ENCODE measurements around the gene FXYD5. TPM values are rescaled to one million over a fixed set of nuclear protein-coding genes. Genes with fewer than 3 reads are reported as not detected.

Gene FXYD5
- total and polyA plus RNA-seq, 8 donors: 2.6 to 101 (median 16.8) TPM

GRCh38 chr19:35166100-35167063 is 11.8 kb downstream of the FXYD5 start:
- FAIRE-seq (no peak), DNase-seq (no peak), ATAC-seq (no peak)
- no peak for TF ChIP-seq CTCF (IDR thresholded peaks at IDR 0.05)
- Histone ChIP-seq H3K36me3 (no peaks in the 10 kb centered on the region), H3K27ac (no peak overlapping the region), H3K4me3 (no peak overlapping the region), H3K27me3 (no peaks in the 10 kb centered on the region), H3K9me3 (no peaks in the 10 kb centered on the region), H3K4me1 (no peaks in the 10 kb centered on the region)
- 82 to 92% methylated on average over 7 of the region's 7 CpGs for WGBS, 2 donors
- intact Hi-C loops (cut with DNase I): no loop called here

GRCh38 chr19:35167251-35168119 is 12.9 kb downstream of the FXYD5 start:
- no peaks in the 10 kb centered on the region for H3K36me3 ChIP-seq
- no peak for DNase-seq
- no peaks in the 10 kb centered on the region for H3K4me1 ChIP-seq
- peak in 1 of 4 donors; percentile 23 for ATAC-seq
- no peaks in the 10 kb centered on the region for H3K9me3 ChIP-seq
- intact Hi-C loops (cut with DNase I): no loop called here
- H3K27me3 ChIP-seq: no peaks in the 10 kb centered on the region
- TF ChIP-seq CTCF (IDR thresholded peaks at IDR 0.05): no peak
- no peak overlapping the region for H3K27ac ChIP-seq
- WGBS, 2 donors: 73 to 76% methylated on average over 5 of the region's 5 CpGs
- H3K4me3 ChIP-seq: no peak overlapping the region
- FAIRE-seq: no peak

GRCh38 chr19:35168196-35168595 is 13.7 kb downstream of the FXYD5 start:
- WGBS, 2 donors: 64 to 71% methylated on average over 3 of the region's 3 CpGs
- intact Hi-C loops (cut with DNase I): no loop called here
- no peaks in the 10 kb centered on the region for H3K4me1 ChIP-seq
- no peak for TF ChIP-seq CTCF (IDR thresholded peaks at IDR 0.05)
- H3K4me3 ChIP-seq: no peak overlapping the region
- no peaks in the 10 kb centered on the region for H3K9me3 ChIP-seq
- FAIRE-seq (no peak), ATAC-seq (peak in 1 of 4 donors; percentile 56), DNase-seq (no peak)
- H3K27ac ChIP-seq: no peak overlapping the region
- H3K27me3 ChIP-seq: no peaks in the 10 kb centered on the region
- no peaks in the 10 kb centered on the region for H3K36me3 ChIP-seq

GRCh38 chr19:35169221-35169995 is 14.9 kb downstream of the FXYD5 start:
- intact Hi-C loops (cut with DNase I): no loop called here
- H3K4me3 ChIP-seq: no peak overlapping the region
- DNase-seq (no peak), FAIRE-seq (no peak), ATAC-seq (no peak)
- no peak overlapping the region for H3K27ac ChIP-seq
- no peaks in the 10 kb centered on the region for H3K27me3 ChIP-seq
- WGBS, 2 donors: 72 to 74% methylated on average over 17 to 18 of the region's 18 CpGs
- TF ChIP-seq CTCF (IDR thresholded peaks at IDR 0.05): no peak
- H3K4me1 ChIP-seq: no peaks in the 10 kb centered on the region
- no peaks in the 10 kb centered on the region for H3K9me3 ChIP-seq
- H3K36me3 ChIP-seq: no peaks in the 10 kb centered on the region

Data from pancreas (tissue), 10 donors.